Muscle of leg (tissue), 11 donors: Measurements from ENCODE around the gene CDC42EP5. TPM values are rescaled to one million over a fixed set of nuclear protein-coding genes. Genes with fewer than 3 reads are reported as not detected.
"Not testable (repeated sequence)": the region's sequence is repeated elsewhere in the genome, so short reads cannot be mapped to it uniquely, and the experiment has no call there.

Source experiments
- DNase-seq: peaks from one replicate; pipeline ENCODE4 v3.0.0; 2013
- H3K27ac ChIP-seq: one replicate; pipeline ENCODE4 v1.5.1; 2013; ENCODE audit warnings: mild to moderate bottlenecking, low read length, control low read depth
- H3K27me3 ChIP-seq: one replicate; pipeline ENCODE4 v1.6.1; 2013; ENCODE audit warnings: low read length; ENCODE audit not compliant: control insufficient read depth, insufficient read depth
- H3K36me3 ChIP-seq: one replicate; pipeline ENCODE4 v1.6.1; 2013; ENCODE audit warnings: low read length; ENCODE audit not compliant: control insufficient read depth, insufficient read depth
- H3K4me1 ChIP-seq: one replicate; pipeline ENCODE4 v1.6.1; 2013; ENCODE audit warnings: low read length; ENCODE audit not compliant: control insufficient read depth, insufficient read depth
- H3K4me3 ChIP-seq: one replicate; pipeline ENCODE4 v1.5.1; 2013; ENCODE audit warnings: low read length, control low read depth
- H3K9me3 ChIP-seq: replicated peaks from 2 replicates; pipeline ENCODE4 v1.6.1; 2013; ENCODE audit warnings: low read depth, low read length; ENCODE audit not compliant: control insufficient read depth
- WGBS: methylation state at CpG from one replicate; pipeline ENCODE4 v1.1.5; 2013; ENCODE audit warnings: missing lambda C conversion rate; ENCODE audit not compliant: insufficient coverage; 5-methylcytosine and 5-hydroxymethylcytosine counted together
- polyA plus RNA-seq, 8 donors: library from polyadenylated mRNA; unstranded; fragments of 120-200 nt; gene quantifications; one replicate each; pipeline versions ENCODE4 v1.2.1 to v1.2.3, GENCODE V29; 2013; ENCODE audit warnings: inconsistent platforms in 1 of 8, low replicate concordance in 1 of 8; ENCODE audit not compliant: insufficient read length in 8 of 8, insufficient read depth in 1 of 8
- total RNA-seq: library from RNA; stranded (reverse); fragments of 120-200 nt; gene quantifications from one replicate; pipeline ENCODE4 v1.2.4, GENCODE V29; 2013

CDC42EP5 gene
- total and polyA plus RNA-seq, 9 donors, result 33.4 to 65.7 (median 42.6) TPM

GRCh38 chr19:54451331-54451871 is 21.7 kb downstream of the CDC42EP5 start:
- H3K4me1 ChIP-seq, result peaks cover 23% of the 10 kb centered on the region
- H3K36me3 ChIP-seq, result peaks cover 60% of the 10 kb centered on the region
- no peak for DNase-seq
- no peaks in the 10 kb centered on the region for H3K27me3 ChIP-seq
- 63% methylated on average over 6 of the region's 9 CpGs for WGBS
- H3K4me3 ChIP-seq, result no peak overlapping the region
- H3K27ac ChIP-seq, result no peak overlapping the region
- H3K9me3 ChIP-seq, result no peaks in the 10 kb centered on the region

- Histone ChIP-seq H3K36me3 (peaks cover 51% of the 10 kb centered on the region), H3K27me3 (no peaks in the 10 kb centered on the region), H3K9me3 (no peaks in the 10 kb centered on the region), H3K4me3 (peak overlapping the region; percentile 80), H3K27ac (peak overlapping the region; percentile 99), H3K4me1 (peaks cover 23% of the 10 kb centered on the region)
- WGBS, result under 1% methylated on average over 21 of the region's 21 CpGs
- DNase-seq, result no peak
Measured at GRCh38 chr19:54449701-54450069, 23.4 kb downstream of the CDC42EP5 start.

GRCh38 chr19:54448774-54449700 is 24.1 kb downstream of the CDC42EP5 start, which contains the start of gene LENG8:
LENG8 (plus strand) TSS chr19:54449199; CDS start chr19:54451345, 2,146 bp downstream.
- Histone ChIP-seq H3K4me1 (peaks cover 23% of the 10 kb centered on the region), H3K9me3 (no peaks in the 10 kb centered on the region), H3K4me3 (peak within 1 kb of the TSS; percentile 80), H3K27me3 (no peaks in the 10 kb centered on the region), H3K27ac (peak within 1 kb of the TSS; percentile 99), H3K36me3 (peaks cover 46% of the 10 kb centered on the region)
- WGBS, result under 1% methylated on average over 93 of the region's 96 CpGs
- DNase-seq, result peak; percentile 99

GRCh38 chr19:54448040-54448773 is 24.9 kb downstream of the CDC42EP5 start:
- peak overlapping the region; percentile 99 for H3K27ac ChIP-seq
- no peaks in the 10 kb centered on the region for H3K27me3 ChIP-seq
- peak; percentile 82 for DNase-seq
- peak overlapping the region; percentile 80 for H3K4me3 ChIP-seq
- under 1% methylated on average over 32 of the region's 34 CpGs for WGBS
- peaks cover 38% of the 10 kb centered on the region for H3K36me3 ChIP-seq
- H3K4me1 ChIP-seq, result peaks cover 23% of the 10 kb centered on the region
- no peaks in the 10 kb centered on the region for H3K9me3 ChIP-seq

- not testable (repeated sequence) for H3K27me3 ChIP-seq, H3K27ac ChIP-seq, H3K4me3 ChIP-seq, DNase-seq, H3K9me3 ChIP-seq
- Histone ChIP-seq H3K4me1 (peaks cover 23% of the 10 kb centered on the region), H3K36me3 (peaks cover 19% of the 10 kb centered on the region)
- WGBS, result 94% methylated on average over 9 of the region's 15 CpGs
Measured at GRCh38 chr19:54446349-54446748, 26.7 kb downstream of the CDC42EP5 start.

- H3K27me3 ChIP-seq, result no peaks in the 10 kb centered on the region
- 87% methylated on average over 6 of the region's 7 CpGs for WGBS
- H3K36me3 ChIP-seq, result peaks cover 10% of the 10 kb centered on the region
- H3K4me3 ChIP-seq, result no peak overlapping the region
- H3K4me1 ChIP-seq, result peaks cover 9% of the 10 kb centered on the region
- no peak overlapping the region for H3K27ac ChIP-seq
- H3K9me3 ChIP-seq, result no peaks in the 10 kb centered on the region
- no peak for DNase-seq
Measured at GRCh38 chr19:54444737-54445136, 28.4 kb downstream of the CDC42EP5 start.

- Histone ChIP-seq H3K36me3 (peaks cover 12% of the 10 kb centered on the region), H3K4me1 (peaks cover 20% of the 10 kb centered on the region), H3K27me3 (no peaks in the 10 kb centered on the region), H3K27ac (no peak overlapping the region), H3K4me3 (no peak overlapping the region), H3K9me3 (no peaks in the 10 kb centered on the region)
- DNase-seq, result no peak
- 66% methylated on average over 4 of the region's 5 CpGs for WGBS
Measured at GRCh38 chr19:54440641-54441040, 32.5 kb downstream of the CDC42EP5 start.

GRCh38 chr19:54439174-54439851 is 33.8 kb downstream of the CDC42EP5 start:
- Histone ChIP-seq H3K27ac (no peak overlapping the region), H3K27me3 (peaks cover under 1% of the 10 kb centered on the region), H3K9me3 (no peaks in the 10 kb centered on the region), H3K4me1 (peaks cover 27% of the 10 kb centered on the region), H3K36me3 (peaks cover 5% of the 10 kb centered on the region), H3K4me3 (no peak overlapping the region)
- 56% methylated on average over 10 of the region's 15 CpGs for WGBS
- DNase-seq, result no peak

- peaks cover 11% of the 10 kb centered on the region for H3K27me3 ChIP-seq
- no peak overlapping the region for H3K4me3 ChIP-seq
- H3K4me1 ChIP-seq, result peaks cover 27% of the 10 kb centered on the region
- H3K9me3 ChIP-seq, result no peaks in the 10 kb centered on the region
- H3K27ac ChIP-seq, result no peak overlapping the region
- peak; percentile 61 for DNase-seq
- 40% methylated on average over 1 of the region's 10 CpGs for whole genome bisulfite sequencing
- peaks cover 5% of the 10 kb centered on the region for H3K36me3 ChIP-seq
Measured at GRCh38 chr19:54436628-54437252, 36.4 kb downstream of the CDC42EP5 start.
